ENCODE data around the gene EIF5A. TPM values are rescaled to one million over a fixed set of nuclear protein-coding genes. Genes with fewer than 3 reads are reported as not detected.

The EIF5A gene
- total RNA-seq, 4 donors from 2014 or later = 115 to 384 (median 273) TPM

GRCh38 chr17:7347630-7348477 lies 40.4 kb downstream of the EIF5A start:
- in situ Hi-C loops (cut with MboI; ENCODE audit: low sequenced_read_pairs in 4 of 4) (loop anchor here in 1 of 4 donors (10.0 to 25.0 kb wide), 2 partner anchors 217 to 311 kb away; partner anchors contain the start of genes SENP3, SLC16A11 and SLC16A13), intact Hi-C loops (cut with DNase I; ENCODE audit: low total_unique reads) (loop anchor here (10.0 kb wide), 1 partner anchor 303 kb away; the partner anchor contains the start of gene SLC16A11)
- peak overlapping the region in 2 of 4 donors; percentile 57 to 96 for H3K27ac ChIP-seq
- peaks cover 17 to 35% of the 10 kb centered on the region in 2 donors for H3K4me1 ChIP-seq
- H3K27me3 ChIP-seq = no peaks in the 10 kb centered on the region
- no peak for TF ChIP-seq POLR2A (IDR thresholded peaks at IDR 0.05)
- TF ChIP-seq, protein P1, sequence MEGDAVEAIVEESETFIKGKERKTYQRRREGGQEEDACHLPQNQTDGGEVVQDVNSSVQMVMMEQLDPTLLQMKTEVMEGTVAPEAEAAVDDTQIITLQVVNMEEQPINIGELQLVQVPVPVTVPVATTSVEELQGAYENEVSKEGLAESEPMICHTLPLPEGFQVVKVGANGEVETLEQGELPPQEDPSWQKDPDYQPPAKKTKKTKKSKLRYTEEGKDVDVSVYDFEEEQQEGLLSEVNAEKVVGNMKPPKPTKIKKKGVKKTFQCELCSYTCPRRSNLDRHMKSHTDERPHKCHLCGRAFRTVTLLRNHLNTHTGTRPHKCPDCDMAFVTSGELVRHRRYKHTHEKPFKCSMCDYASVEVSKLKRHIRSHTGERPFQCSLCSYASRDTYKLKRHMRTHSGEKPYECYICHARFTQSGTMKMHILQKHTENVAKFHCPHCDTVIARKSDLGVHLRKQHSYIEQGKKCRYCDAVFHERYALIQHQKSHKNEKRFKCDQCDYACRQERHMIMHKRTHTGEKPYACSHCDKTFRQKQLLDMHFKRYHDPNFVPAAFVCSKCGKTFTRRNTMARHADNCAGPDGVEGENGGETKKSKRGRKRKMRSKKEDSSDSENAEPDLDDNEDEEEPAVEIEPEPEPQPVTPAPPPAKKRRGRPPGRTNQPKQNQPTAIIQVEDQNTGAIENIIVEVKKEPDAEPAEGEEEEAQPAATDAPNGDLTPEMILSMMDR (IDR thresholded peaks at IDR 0.05 in 4 of 5, conservative IDR thresholded peaks at IDR 0.05 in 1 of 5) = no peak
- DNase-seq (no peak), ATAC-seq (no peak)
- H3K4me3 ChIP-seq = no peak overlapping the region
- no peaks in the 10 kb centered on the region for H3K36me3 ChIP-seq
- H3K9me3 ChIP-seq = no peaks in the 10 kb centered on the region

DNA sequence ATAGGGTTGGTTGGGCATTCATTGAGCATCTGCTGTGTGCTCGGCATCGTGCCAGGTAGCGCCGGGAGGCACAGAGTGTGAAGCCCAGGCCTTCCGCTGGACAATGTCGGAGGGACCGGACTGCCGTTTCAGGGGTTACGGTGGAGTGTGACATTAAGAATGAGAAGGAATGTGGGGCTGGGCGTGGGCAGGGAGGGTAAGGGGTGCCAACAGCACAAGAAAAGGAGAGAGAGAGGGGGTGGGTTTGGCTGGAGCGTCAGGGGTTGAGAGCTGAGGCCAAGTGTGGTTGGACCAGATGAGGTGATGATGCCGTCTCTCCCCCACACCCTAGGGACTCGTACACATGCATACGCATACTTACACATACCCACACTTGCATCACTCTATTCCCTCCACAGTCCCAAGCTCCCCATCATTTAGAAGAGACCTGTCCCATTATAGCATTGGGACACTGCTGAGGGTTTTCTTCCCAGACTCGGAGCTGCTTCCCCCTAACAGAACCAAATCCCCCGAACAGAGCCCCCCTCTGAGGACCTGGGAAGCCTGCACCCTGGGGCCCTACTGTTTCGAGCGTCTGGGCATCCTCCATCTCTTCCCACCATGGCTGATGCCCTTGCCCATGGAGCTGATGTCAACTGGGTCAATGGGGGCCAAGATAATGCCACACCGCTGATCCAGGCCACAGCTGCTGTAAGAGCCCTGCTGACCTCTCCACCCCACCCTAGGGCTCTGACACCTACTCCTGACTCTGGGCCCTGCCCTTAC lies 41.2 kb downstream of the EIF5A start:
- Histone ChIP-seq H3K27ac (peak overlapping the region; percentile 93 to 98 (median 96)), H3K9me3 (no peaks in the 10 kb centered on the region), H3K27me3 (no peaks in the 10 kb centered on the region), H3K36me3 (no peaks in the 10 kb centered on the region), H3K4me3 (no peak overlapping the region), H3K4me1 (peaks cover 22 to 40% of the 10 kb centered on the region in 2 donors)
- TF ChIP-seq POLR2A (IDR thresholded peaks at IDR 0.05) = no peak
- TF ChIP-seq, protein P1 (IDR thresholded peaks at IDR 0.05 in 4 of 5, conservative IDR thresholded peaks at IDR 0.05 in 1 of 5) = no peak
- ATAC-seq (no peak), DNase-seq (no peak)
- in situ Hi-C loops (cut with MboI; ENCODE audit: low sequenced_read_pairs in 4 of 4) (loop anchor here in 1 of 4 donors (10.0 to 25.0 kb wide), 2 partner anchors 216 to 311 kb away; partner anchors contain the start of genes SENP3, SLC16A11 and SLC16A13), intact Hi-C loops (cut with DNase I; ENCODE audit: low total_unique reads) (loop anchor here (10.0 kb wide), 1 partner anchor 304 kb away; the partner anchor contains the start of gene SLC16A11)

DNA sequence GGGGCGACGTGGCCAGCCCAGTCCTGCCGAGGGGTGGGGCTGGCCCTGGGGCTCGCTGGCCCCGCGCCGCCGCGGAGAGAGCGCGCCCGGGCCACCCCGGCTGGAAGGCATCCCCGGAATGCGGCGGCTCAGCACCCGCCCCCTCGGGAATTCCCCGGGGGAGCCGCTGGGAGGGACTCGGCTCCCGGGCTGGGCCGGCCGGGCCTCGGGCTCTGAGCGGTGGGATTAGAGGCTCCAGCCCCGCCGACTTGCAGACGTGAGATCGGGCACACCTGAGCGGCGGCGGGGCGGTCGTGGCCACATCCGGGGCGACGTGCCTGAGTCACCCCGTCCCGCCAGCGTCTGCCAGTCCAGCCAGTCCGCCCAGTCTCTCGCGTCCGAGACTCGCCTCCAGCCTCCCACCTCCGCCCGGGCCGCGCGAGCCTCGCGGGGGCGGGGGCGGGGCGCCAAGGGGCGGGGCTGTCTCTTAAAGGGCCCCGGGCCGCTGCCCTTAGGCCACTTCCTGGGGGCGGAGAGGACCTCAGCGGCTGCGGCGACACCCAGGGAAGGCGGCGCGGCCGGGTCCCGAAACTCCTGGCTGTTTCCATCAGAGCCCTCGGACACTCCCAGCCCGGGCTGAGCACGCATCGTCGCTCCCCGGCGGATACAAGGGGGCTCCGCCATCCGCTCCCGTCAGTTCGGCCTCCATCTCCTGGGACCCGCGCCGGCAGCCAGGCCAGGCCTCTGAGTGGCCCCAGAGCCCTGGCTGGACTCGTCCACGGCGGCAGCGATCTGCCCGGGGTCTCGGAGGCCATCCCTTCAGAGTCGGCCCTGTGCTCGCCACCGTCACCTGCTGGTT lies 44.5 kb downstream of the EIF5A start, which contains the start of gene KCTD11:
KCTD11 (plus strand) TSS at position 498 of the 838 bp plus-strand sequence.
- Histone ChIP-seq H3K4me3 (peak within 1 kb of the TSS; percentile 71 to 100 (median 84)), H3K4me1 (peaks cover 22 to 40% of the 10 kb centered on the region in 2 donors), H3K27ac (peak within 1 kb of the TSS; percentile 93 to 98 (median 96)), H3K36me3 (no peaks in the 10 kb centered on the region), H3K9me3 (no peaks in the 10 kb centered on the region), H3K27me3 (no peaks in the 10 kb centered on the region)
- DNase-seq (peak; percentile 84 to 91), ATAC-seq (peak; percentile 70 to 81)
- intact Hi-C loops (cut with DNase I; ENCODE audit: low total_unique reads) = loop anchor here (1.0 to 2.0 kb wide), 6 partner anchors 51 to 335 kb away; partner anchors contain the start of genes POLR2A, SENP3, SLC2A4 and TP53
- in situ Hi-C loops (cut with MboI; ENCODE audit: low sequenced_read_pairs in 4 of 4) = loop anchor here in 2 of 4 donors (25.0 kb wide), 2 partner anchors 160 to 185 kb away; partner anchors contain the start of gene TNFSF12 (in 1 of the 2)
- TF ChIP-seq POLR2A (IDR thresholded peaks at IDR 0.05) = peak; percentile 72 to 75
- TF ChIP-seq, protein P1 (IDR thresholded peaks at IDR 0.05 in 4 of 5, conservative IDR thresholded peaks at IDR 0.05 in 1 of 5) = peak in 3 of 5 experiments; percentile 58 to 74 (median 60)

Data from gastrocnemius medialis (tissue), 4 donors.